ENCODE measurements around the gene RHBDD2.
"Not testable (repeated sequence)": the region's sequence is repeated elsewhere in the genome, so short reads cannot be mapped to it uniquely, and the experiment has no call there.

RHBDD2 gene

DNA sequence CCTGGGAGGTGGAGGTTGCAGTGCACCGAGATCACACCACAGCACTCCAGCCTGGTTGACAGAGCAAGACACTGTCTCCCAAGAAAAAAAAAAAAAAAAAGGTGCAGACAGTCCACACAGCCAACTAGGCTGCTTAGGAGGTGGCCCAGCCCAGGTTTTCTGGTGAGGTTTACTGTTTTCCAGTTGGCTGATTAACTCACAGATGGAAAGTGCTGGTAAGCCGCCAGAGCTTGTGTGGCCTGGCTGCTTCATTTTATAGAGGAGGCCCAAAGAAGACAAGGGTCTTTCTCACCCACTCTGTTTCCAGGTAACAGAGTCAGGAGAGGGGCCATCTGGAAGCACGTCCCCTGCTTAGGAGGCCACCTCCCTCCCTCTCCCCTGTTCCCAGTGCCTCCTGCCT is 6.2 kb downstream of the RHBDD2 start:
- no peak overlapping the region for H3K4me3 ChIP-seq (ENCODE audit: low read depth, low read length)
- TF ChIP-seq, protein P1, sequence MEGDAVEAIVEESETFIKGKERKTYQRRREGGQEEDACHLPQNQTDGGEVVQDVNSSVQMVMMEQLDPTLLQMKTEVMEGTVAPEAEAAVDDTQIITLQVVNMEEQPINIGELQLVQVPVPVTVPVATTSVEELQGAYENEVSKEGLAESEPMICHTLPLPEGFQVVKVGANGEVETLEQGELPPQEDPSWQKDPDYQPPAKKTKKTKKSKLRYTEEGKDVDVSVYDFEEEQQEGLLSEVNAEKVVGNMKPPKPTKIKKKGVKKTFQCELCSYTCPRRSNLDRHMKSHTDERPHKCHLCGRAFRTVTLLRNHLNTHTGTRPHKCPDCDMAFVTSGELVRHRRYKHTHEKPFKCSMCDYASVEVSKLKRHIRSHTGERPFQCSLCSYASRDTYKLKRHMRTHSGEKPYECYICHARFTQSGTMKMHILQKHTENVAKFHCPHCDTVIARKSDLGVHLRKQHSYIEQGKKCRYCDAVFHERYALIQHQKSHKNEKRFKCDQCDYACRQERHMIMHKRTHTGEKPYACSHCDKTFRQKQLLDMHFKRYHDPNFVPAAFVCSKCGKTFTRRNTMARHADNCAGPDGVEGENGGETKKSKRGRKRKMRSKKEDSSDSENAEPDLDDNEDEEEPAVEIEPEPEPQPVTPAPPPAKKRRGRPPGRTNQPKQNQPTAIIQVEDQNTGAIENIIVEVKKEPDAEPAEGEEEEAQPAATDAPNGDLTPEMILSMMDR (conservative IDR thresholded peaks at IDR 0.05; ENCODE audit: low read depth, low read length) = no peak
- no peak for DNase-seq (ENCODE audit: low read depth)

DNA sequence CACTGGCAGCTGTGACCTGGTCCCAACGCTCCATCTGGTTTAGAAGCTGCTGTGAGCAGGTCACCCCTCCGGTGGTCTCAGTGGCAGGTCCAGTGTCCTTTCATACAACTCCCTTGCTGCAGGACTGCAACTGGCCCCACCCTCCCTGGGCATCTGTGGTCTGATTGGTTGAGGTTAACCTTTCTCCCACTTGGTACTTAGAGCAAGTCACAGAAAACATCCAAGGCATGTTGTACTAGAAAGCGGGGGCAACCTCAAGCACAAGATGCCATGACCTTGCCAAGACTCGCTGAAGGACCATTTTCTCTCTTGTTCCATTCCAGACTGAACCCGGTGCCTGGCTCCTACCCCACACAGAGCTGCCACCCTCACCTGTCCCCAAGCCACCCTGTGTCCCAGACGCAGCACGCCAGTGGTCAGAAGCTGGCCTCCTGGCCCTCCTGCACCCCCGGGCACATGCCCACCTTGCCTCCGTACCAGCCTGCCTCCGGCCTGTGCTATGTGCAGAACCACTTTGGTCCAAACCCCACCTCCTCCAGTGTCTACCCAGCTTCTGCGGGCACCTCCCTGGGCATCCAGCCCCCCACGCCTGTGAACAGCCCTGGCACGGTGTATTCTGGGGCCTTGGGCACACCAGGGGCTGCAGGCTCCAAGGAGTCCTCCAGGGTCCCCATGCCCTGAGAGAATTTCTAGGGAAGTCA is 9.0 kb downstream of the RHBDD2 start:
- TF ChIP-seq, protein P1 (conservative IDR thresholded peaks at IDR 0.05; ENCODE audit: low read depth, low read length) = no peak
- no peak overlapping the region for H3K4me3 ChIP-seq (ENCODE audit: low read depth, low read length)
- no peak for DNase-seq (ENCODE audit: low read depth)

DNA sequence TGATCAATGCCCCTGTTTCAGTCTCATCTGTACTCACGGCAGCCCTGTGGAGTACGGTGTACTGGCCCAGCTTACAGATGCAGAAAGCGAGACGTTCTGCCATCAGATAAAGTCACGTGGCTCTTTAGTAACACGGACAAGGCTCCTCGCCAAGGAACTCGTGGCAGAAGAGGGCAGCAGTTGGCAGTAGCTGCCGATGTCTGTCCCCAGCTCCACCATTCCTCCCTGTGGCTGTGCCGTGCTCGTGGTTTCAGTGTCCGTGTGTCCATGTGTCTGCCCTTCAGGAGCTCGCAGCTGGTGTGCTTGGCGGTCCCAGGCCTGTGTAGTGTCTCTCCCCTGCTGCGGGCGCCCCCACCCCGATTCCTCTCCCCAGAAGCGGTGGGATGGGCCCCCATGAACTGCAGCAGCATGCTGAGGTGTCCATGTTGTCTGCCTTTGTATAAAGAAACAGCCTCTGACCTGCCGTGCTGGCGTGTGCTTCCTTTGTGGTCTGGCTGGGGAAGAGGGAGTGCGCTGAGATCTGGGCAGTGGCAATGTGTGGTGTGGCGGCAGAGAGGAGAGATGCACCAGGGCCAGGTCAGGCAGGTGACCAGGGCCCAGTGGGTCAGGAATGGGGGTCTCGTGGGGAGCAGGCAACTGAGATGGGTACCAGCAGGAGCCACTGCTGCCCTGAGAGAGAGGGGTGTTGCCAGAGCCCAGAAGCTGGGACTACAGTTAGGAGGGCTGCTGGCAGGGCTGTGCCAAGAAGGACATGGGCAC is 9.8 kb downstream of the RHBDD2 start:
- TF ChIP-seq, protein P1 (conservative IDR thresholded peaks at IDR 0.05; ENCODE audit: low read depth, low read length) = no peak
- H3K4me3 ChIP-seq (ENCODE audit: low read depth, low read length) = no peak overlapping the region
- DNase-seq (ENCODE audit: low read depth) = no peak

DNA sequence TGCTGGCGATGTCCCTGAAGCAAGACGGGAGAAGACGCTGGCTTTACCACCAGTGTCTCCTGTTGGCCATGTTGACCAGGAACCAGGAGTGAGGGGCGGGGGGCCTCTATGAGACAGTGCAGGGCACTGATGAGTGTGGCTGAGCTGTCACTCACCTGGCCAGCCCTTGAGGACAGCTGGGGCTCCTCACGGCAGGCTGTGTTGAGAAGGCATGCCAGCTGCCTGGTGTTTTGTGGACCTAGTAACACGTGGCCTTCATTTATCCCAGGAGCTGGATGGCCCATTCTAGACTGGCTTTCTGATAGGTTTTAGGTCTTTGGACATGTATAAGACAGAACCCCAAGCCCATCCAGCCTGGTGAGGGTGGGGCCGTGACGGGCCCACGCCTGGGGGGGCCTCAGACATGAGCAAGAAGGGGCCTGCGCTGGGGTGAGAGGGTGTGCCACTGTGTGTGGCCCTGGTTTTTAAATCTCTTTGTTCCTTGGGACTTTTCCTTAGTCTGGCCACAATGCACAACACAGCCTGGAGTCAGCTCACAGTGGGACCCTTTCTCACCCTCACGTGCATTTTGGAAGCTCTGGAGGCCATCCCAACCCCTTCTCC is 10.5 kb downstream of the RHBDD2 start:
- no peak for DNase-seq (ENCODE audit: low read depth)
- TF ChIP-seq, protein P1 (conservative IDR thresholded peaks at IDR 0.05; ENCODE audit: low read depth, low read length) = no peak
- no peak overlapping the region for H3K4me3 ChIP-seq (ENCODE audit: low read depth, low read length)

DNA sequence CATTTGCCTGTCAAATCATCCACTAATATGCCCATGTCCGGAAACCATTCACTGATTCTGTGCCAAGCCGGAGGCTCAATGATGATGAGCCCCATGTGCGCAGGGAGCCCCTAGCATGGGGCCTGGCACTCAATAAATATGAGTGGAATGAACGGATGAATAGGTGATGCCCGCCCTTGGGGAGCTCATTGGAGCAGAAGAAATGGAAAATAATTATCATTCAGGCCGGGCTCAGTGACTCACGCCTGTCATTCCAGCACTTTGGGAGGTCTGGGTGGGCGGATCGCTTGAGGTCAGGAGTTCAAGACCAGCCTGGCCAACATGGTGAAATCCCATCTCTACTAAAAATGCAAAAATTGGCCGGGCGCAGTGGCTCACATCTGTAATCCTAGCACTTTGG is 11.0 kb downstream of the RHBDD2 start:
- no peak overlapping the region for H3K4me3 ChIP-seq (ENCODE audit: low read depth, low read length)
- peak; percentile 62 for DNase-seq (ENCODE audit: low read depth)
- TF ChIP-seq, protein P1 (conservative IDR thresholded peaks at IDR 0.05; ENCODE audit: low read depth, low read length) = no peak

DNA sequence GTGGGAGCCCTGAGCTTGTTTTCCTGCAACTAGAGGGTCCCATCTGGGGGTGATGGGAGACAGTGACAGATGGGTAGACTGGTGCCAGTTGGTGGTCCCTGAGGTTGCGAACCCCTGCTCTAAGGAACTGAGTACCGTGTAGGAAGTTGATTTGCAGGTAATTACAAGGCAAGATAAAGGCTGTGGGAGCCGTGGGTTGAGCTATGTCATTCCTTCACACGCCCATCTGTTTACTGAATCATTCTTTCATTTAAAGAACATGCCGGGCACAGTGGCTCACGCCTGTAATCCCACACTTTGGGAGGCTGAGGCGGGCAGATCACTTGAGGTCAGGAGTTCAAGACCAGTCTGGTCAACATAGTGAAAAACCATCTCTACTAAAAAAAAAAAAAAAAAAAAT is 12.4 kb downstream of the RHBDD2 start:
- DNase-seq (ENCODE audit: low read depth); H3K4me3 ChIP-seq (ENCODE audit: low read depth, low read length): not testable (repeated sequence)

DNA sequence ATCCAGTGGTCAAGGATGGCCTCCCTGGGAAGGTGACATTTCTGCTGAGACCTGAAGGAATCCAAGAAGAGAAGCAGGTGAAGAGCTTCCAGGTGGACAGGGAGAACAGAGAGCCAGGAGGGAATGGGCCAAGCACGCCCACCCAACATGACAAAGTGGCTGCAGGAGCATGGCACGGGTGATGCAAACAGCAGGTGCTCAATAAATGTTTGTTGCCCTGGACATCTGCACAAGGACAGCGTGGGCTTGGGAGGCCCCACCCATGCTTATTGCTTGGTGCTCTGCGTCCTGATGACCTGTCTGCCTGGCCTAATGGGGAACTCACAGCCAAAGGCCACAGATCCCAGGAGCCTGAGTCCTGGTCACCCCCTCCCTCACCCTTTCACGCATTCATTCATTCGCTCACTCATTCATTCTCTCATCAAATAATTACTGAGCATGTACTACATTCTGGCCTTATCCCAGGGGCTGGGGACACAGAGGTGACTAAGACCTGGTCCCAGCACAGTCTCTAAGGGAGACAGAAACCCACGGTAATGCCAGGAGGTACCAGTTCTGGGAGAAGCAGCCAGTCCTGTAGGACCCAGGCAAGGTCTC is 13.1 kb downstream of the RHBDD2 start:
- DNase-seq (ENCODE audit: low read depth) = no peak
- no peak overlapping the region for H3K4me3 ChIP-seq (ENCODE audit: low read depth, low read length)
- TF ChIP-seq, protein P1 (conservative IDR thresholded peaks at IDR 0.05; ENCODE audit: low read depth, low read length) = no peak
